HG03095 (cell line): ENCODE data around the gene SCGN.

Experiments
- ATAC-seq: cut with Tn5 transposase; IDR thresholded peaks from one replicate; pipeline ENCODE4 v1.9.1; 2021; ENCODE audit warnings: moderate library complexity; ENCODE audit not compliant: unreplicated experiment

SCGN gene

DNA sequence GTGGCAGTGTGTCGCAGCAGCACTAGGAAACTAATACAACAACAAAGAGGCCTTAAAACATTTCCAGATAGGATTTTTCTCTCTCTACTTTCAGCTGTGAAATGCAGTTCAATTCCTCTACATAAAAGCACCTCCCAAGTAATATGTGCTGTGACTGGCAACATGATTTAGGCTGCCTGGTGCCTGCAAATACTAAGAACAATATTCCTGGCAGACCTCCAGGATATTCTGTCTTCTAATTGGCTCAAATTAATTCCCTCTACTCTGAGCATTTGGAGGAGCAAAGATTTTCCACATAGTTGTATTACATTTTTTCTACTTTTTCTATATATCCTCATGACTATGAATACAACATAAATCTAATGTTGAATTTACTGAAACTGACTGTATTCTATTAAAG, 33.2 kb downstream of the SCGN start:
- ATAC-seq: no peak

DNA sequence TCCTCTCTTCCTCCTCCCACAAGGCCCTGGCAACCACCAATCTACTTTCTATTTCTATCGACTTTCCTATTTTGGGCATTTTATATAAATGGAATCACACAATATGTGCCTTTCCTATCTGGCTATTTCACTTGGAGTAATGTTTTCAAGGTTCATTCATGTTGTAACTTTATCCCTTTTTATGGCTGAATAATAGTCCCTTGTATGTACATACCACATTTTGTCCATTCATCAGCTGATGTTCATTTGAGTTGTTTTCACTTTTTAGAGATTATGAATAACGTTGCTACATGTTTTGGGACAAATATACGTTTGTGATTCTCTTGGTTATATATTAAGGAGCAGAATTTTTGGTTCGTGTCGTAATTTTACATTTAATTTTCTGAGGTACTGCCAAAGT, 33.9 kb downstream of the SCGN start:
- ATAC-seq: no peak

DNA sequence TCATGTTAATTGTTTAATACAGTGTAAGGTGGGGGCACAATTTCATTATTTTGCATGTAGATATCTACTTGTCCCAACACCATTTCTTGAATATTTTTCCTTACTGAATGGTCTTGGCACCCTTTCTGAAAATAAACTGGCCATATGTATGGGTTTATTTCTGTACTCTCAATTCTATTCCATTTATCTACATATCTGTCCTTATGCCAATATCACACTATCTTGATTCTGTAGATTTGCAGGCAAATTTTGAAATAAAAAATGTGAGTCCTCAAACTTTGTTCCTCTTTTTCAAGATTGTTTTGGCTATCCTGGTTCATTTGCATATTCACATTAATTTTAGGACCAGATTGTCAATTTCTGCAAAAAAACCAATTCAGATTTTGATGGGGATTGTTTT, 34.8 kb downstream of the SCGN start:
- ATAC-seq: no peak

DNA sequence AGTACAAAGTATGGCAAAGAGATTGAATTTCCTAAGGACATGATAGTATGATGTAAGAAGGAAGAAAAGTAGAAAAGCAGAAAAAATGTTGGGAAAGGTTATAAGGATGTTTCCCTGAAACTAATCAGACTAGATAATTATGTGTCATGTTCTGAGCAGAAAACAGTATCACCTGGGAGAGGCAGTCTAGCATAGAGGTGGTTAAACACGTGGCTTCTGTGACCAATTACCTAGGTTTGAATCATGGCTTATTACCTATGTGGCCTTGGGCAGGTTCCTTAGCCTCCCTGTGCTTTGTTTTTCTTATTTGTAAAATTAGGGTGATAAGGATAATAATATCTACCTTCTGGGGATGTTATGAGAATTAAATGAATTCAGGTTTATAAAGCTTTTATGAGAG, 38.0 kb downstream of the SCGN start:
- no peak for ATAC-seq

DNA sequence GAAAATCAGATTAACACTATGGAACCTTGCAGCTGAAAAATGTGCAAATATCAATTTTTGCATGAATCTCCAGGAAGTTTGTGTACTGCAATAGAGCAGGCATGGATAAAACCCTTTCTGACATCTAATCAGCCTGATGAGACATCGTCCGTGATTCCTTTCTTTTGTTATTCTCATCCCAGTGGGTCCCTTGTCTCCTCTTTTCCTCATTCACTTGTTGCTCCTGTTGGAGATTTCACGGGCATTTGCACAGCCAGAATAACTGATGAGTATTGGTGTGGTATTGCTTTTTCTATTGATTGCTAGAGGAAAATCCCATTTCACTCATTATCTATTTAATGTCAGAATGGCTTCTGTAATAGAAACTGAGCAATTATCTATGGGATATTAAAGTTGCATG, 39.9 kb downstream of the SCGN start:
- ATAC-seq: no peak

DNA sequence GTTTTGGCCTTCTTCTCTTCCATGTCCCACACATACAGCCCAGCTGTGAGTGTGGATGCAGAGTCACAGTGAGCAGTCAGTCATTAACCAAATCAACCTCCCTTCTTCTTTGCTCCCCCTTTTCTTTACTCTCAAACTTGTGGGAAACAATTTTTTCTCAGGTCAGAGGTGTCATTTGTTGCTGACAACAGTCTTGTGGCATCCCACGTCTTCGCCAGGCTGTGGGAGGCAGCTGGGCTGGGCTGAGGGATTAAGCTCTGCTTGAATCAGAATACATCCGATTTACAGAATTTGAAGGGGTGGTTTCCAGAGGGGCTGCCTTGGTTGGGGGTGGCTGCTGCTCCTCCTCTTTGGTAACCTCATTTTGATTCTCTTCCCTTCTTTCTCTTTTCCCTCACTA, 40.5 kb downstream of the SCGN start:
- no peak for ATAC-seq

DNA sequence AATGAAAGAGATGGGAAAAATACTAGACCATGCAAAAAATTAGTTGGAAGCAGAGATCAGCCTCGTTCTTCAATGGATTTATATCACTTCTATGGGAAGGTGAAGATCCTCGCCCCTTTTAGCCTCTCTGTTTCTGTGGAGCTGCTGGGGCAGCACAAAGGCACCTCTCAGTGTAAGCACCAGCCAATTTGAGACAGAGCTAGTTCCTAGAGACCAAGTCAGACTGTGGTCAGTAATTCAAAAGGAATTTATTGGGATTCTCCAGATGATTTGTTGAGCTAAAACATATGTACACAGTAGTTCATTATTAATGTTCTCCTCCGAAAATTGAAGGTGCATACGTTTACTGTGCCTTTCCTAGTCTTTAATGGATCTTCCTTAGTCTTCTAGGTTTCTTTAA, 42.4 kb downstream of the SCGN start:
- ATAC-seq: no peak

DNA sequence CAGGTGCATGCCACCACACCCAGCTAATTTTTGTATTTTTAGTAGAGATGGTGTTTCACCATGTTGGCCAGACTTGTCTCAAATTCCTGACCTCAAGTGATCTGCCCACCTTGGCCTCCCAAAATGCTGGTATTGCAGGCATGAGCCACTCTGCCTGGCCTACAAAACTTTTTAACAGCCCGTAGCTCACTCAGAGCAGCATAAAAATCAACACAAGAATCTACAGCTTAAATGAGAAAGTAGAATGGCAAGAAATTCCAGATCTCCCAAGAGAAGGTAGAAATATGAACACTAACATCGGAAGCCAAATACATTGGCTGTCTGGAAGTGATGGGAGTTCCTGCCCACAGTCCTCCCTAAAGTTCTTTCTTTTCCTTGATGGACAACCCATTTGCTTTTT, 43.7 kb downstream of the SCGN start:
- no peak for ATAC-seq

DNA sequence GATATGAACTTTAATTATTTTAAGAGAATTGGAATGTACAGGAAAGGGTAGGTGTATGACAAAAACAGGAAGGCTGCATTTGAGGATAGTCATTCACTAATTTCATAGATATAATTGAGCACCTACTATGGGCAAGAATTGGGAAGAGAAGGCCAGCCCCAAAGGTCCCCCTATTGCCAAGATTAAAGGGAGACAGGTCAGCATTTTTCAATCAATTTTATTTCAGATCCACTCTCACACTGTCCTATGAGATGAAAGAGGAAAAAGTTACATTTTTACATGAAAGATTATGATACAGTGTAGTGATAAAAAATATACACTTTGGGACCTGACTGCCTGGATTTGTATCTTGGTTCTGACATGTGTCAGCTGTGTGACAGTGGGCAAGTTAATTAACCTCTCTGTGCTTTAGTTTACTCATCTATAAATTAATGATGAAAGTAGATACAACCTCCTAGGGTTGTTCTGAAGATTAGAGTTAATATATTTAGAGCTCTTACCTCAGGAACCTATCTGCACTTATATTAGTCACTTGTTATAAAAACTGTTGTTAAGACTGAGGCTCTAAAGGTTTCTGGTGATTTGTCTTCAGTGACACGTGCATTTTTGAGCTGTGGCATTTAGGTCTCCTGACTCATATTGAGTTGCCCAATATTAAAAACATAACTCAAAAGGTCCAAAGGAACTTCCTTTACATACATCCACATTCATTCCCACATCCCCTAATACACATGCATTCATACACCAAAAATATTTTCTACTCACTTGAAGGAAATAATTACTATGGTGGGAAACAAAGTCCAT, 45.7 kb downstream of the SCGN start:
- no peak for ATAC-seq

DNA sequence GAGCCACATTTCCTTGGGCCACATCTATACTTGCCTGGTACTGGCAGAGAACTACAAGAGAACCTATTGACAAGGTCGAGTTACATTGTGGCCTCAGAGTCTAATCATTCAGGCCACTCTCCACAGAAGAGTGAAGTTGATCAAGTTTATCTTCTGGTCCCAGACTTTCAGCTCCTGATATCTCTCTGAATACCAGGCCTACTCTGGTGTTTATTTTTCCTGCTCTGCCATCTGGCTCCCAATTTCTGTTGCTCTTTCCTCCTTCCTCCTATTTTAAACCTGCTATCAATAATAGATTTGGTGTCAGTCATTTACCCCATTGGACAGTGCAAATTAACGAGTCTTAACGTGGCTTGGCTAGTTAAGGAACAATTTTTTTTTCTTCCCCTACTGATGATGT, 46.6 kb downstream of the SCGN start:
- no peak for ATAC-seq

DNA sequence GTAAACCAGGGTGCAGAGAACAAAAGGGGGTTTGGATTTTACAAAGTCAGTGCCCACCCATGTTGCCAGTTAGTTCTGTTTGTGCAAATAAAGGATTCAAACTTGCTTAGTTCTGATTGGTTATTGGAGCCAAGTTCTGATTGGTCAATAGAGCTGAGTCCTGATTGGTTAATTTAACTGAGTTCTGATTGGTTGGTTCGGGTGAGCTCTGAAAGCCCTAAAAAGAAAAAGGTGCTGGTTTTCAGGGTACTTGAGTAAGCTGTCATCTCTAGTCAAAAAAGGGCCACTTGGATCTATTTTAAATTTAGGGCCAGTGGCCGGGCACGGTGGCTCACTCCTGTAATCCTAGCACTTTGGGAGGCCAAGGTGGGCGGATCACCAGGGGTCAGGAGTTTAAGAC, 47.6 kb downstream of the SCGN start:
- no peak for ATAC-seq

DNA sequence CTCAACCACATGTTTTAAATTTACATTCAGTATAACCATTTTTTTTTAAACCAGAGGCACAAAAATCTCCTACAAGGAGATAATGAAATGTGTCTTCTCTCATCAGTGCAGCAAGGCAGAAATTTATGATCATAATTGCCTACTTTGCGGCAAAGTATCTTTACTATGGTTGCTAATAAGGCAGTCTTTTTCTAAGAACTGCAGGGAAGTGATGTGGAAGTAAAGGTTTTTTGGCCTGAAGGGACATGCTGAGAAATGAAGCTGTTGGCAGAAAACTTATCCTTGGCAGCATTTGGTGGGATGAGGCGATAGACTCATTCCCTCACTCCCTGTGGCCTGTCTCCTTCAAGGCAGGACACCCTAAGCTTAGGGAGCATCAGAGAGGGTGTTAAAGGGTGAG, 48.7 kb downstream of the SCGN start:
- no peak for ATAC-seq

DNA sequence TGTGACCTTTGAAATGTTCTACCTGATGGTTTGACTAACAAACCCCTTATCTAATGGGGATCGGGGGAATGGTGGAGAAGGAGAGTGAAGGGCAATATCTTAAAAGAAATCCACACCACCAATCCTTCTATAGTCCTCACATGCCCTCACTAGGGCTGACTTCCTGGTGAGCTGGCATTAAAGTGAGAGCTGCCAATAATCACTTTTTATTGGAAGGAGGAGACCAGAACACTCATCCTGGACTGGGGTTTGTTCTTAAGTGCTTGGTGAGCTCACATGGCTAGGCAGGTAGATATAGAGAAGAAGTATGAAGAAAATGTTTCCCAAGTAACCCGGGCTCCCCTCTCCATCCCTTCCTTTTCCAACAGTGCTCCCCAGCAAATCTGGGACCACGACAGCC, 49.8 kb downstream of the SCGN start:
- no peak for ATAC-seq

DNA sequence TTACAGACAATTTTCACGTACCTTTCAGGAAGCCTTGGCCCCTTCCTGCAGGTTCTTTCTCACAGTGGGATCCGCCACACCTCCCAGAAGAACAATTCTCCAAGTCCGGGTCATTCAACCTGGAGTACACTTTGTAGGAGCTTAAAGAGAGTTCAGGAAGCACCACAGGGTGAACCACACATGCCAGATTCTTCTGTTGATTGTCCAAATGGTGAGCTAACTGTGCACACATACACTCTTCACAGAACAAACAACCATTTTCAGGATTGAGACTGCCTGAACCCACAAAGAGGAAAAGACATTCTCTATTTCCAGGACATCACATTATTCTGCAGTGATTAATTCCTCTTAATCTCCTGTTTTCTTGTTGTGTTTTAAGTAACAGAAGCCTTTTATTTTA, 51.0 kb downstream of the SCGN start:
- ATAC-seq: no peak

DNA sequence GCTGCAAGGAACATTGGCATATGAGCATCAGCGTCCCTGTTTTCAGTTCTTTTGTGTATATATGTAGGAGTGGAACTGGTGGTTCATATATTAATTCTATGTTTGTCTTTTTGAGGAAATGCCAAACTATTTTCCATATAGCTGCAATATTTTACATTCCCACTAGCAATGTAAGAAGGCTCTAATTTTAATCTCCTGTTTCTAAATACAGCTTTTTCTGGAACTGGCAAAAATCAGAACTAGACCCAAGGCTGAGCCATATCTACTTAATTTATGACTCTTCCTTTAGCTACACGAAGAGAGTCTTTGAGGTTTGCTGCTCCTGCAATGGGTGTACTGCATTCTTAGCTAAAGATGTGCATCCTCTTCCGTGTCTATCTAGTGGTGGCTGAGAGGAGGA, 52.0 kb downstream of the SCGN start:
- ATAC-seq: no peak

DNA sequence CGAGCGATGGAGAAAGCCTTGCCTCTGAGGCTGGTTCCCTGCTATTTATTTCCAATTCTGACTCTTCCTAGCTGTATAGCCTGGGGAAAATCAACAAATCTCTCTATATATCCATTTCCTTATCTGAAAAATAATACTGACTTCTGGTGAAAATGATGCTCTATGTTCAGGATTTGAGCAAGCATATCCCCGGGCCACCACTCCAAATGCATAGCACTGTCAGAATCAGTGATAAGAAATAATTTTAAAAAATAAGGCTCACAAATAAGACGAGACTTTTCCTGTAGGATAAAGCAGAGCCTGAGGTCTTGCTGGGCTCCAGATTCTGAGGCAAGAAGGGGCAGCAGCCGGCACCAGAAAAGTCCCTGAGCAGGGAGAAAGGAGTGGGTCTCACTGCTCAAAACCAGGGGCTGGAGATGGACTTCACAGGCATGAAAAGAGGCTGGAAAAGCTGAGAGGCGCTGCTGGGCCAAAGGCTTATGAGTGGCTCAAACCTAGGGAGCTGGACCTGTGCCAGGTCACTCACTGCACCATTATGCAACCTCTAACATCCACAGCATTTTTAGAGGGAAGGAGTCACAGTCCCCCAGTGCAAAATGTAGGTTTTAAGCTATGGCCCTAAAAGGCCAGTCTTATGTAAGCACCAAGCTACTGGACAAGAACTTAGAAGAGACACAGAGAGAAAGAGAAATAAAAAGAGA, 54.4 kb downstream of the SCGN start:
- no peak for ATAC-seq

DNA sequence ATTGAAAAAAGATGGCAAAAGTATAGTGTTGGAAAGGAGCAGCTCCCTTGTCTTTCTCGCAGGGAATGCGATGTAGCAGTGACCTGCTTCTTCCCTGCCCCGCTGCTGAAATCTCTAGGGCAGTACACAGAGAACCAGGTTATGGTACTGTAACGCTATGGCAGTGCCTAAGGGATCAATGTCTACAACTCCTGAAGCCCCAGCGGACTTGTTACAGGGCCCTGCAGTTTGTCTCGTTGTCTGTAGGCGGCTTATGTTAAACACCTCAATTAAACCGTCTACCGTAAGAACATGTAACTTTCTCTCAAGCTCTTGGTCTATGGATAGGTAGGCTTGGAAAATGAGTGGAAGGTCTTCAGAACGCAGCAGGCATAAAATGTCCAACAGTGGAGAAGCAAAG, 57.7 kb downstream of the SCGN start:
- ATAC-seq: no peak

DNA sequence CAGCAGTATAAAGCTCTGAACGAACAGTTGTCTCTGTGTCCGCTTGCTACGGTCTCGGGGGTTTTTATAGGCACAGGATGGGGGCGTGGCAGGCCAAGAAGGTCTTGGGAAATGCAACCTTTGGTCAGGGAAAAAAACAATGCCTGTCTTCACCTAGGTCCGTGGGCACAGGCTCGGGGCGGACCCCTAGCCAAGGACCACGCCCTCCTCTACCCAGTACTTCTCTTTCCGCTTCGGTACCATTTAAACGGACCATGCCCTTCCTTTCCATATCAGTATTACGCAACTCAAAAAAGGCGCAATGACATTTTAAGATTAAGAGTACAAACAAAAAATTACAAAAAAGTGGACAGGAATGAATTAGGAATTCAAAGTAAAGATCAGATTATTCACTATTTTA, 58.3 kb downstream of the SCGN start:
- ATAC-seq: no peak

DNA sequence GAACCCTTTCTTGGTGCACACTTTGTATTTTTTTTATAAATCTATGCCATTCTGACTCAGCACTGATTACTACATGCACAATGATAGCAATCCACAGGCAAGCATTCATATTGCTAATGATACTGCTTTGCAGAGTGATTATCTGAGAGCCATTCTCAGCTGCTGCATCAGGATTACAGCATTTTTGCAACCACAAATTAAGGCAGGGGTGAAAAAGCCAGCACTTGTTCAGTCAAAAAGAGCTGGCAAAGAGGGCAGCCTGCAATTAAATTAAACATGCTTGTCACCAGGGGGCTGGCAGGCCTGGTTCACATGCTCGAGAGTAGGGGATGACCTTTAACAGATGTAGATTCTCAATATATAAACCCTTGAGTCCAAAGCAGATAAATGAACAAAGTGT, 61.8 kb downstream of the SCGN start:
- no peak for ATAC-seq

DNA sequence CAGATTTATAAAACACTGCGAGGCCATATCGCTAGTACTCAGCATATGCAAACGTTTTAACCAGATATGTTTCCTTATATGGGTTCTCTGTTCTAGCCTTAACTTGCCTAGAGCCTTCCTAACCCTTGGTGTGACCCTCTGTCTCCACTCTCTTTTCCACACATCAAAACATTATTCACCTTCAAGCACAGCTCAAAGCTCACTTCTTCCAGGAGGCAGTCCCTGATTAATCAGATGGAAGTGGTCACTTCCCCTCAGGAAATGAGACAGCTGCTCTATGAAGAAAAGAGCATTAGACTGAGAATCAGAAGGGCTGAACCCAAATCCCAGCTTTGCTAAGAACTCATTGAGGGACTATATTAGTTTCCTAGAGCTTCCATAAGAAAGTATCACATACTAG, 62.8 kb downstream of the SCGN start:
- ATAC-seq: no peak

DNA sequence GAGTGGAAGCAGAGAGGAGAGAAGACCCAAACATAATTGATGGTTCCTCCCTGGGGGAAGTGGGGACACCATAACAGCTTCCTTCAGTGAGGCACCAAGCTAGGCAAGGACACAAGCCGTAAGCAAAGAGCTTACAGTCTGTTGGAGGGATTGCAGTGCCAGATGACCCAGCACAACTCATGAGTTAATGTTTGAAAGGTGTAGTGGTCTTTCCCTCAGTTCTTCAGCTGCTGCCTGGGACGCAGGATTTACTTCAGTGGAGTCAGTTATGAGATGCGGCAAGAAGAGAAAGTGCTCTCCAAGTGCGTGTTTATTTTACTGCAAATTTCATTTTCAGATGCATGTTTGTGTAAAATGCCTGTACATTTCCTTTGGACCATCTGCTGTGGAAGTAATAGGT, 63.8 kb downstream of the SCGN start:
- no peak for ATAC-seq

DNA sequence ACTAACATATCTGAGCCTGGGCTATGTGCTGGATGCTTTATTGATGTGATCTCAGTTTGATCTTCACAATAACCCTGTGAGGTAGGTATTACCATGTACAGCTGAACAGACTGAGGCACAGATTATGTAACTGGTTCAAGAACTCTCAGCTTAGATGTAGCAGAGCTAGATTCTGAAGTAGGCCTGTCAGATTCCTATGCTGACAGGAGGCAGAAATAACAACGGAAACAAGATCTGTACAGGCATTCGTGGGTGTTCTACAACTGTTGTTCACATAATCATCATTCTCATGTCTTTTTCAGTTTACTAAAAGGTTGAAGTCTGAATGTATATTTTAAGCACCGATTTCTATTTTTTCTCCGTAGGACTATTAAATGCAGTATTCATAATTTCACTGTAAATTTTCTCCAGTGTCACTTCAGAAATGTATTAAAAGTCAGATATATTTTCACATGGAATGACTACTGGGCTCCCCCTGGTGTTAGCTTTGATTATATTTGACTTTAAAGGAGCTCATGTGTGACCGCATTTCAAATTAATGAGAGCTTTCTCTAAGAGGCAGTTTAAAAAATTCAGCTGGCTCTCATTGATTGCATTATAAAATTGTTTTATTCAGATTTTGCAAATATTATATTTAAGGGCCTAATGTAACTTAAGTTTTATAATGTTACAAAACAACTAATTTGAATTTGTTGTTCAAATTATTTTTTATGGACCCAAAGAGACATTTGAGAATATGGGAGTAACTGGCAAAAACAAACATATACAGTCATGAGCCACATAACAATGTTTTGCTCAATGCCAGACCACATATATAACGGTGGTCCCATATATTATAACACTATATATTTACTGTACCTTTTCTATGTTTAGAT, 66.1 kb downstream of the SCGN start:
- no peak for ATAC-seq
